Nephron progenitor cell (in vitro differentiated cells): ENCODE measurements around the gene GP1BB.

ENCODE experiments used
- DNase-seq: peaks from one replicate; pipeline ENCODE4 v3.0.0; 2021
- H3K27ac Mint-ChIP-seq: 2 replicates; pipeline ENCODE4 v1.8.0; 2021; ENCODE audit warnings: mild to moderate bottlenecking, moderate library complexity, mixed read lengths
- H3K27me3 Mint-ChIP-seq: 2 replicates; pipeline ENCODE4 v1.8.0; 2021; ENCODE audit warnings: mild to moderate bottlenecking, low read depth, mixed read lengths; ENCODE audit not compliant: poor library complexity
- H3K36me3 Mint-ChIP-seq: 2 replicates; pipeline ENCODE4 v1.8.0; 2021; ENCODE audit warnings: low read depth, mixed read lengths
- H3K4me1 Mint-ChIP-seq: 2 replicates; pipeline ENCODE4 v1.8.0; 2021; ENCODE audit warnings: mixed read lengths
- H3K4me3 Mint-ChIP-seq: 2 replicates; pipeline ENCODE4 v1.8.0; 2021; ENCODE audit warnings: mild to moderate bottlenecking, moderate library complexity, mixed read lengths
- H3K9me3 Mint-ChIP-seq: 2 replicates; pipeline ENCODE4 v1.8.0; 2021; ENCODE audit warnings: mild to moderate bottlenecking, moderate library complexity, mixed read lengths
- CTCF ChIP-seq: fragments of 200-600 bp; sonication (generic); IDR thresholded peaks from 2 replicates; pipeline ENCODE4 v1.5.0; 2021; ENCODE audit warnings: antibody characterized with exemption

GP1BB gene

DNA sequence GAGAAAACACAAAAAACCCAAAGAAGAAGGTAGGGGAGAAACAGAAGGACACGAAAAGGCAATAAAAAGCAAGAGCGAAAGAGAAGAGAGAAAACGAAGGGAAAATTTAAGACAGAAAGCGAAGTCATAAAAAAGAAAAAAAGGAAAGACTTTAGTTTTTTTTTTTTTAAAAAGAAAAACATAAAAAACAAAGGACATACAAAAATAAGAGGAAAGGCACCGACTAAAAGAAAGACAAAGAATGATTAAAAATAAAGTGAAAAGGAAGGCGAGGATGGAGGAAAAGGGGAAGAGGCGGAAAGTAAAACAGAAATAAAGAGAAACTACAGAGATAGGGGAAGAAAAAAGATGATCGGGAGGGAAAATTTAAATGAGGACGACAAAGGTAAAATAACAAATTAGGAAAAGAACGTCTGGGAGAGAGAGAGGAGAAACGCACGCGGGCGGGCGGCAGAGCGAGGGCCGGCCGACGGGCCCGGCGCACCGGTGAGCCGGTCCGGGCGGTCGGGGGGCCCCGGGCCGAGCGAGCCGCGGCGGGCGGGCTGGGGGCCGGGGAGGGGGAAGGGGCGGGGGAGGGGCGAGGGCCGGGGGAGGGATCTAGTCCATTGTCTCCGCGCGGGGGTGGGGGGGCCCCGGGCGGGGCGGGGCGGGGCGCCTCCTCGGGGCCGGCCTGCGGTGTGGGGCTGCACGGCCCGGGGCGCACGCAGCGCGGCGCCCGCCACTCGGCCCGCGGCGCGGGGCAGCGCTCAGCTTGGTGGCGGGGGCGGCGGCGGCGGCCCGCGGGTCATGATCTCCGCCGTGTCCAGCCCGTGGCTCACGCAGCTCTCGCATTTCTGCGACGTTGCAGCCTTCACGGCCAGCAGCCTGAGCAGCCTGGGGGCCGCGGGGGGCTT lies 37.0 kb downstream of the GP1BB start, which contains the start of gene TBX1:
TSS of gene TBX1 (plus strand) at position 721 of the 893 bp plus-strand sequence. CDS start at position 787, 66 bp downstream.
- peak within 1 kb of the TSS; percentile 84 for H3K4me3 Mint-ChIP-seq
- peaks cover 11% of the 10 kb centered on the region for H3K9me3 Mint-ChIP-seq
- no peak for DNase-seq
- no peaks in the 10 kb centered on the region for H3K36me3 Mint-ChIP-seq
- TF ChIP-seq CTCF = no peak
- peaks cover 95% of the 10 kb centered on the region for H3K27me3 Mint-ChIP-seq
- H3K4me1 Mint-ChIP-seq = peaks cover 40% of the 10 kb centered on the region
- H3K27ac Mint-ChIP-seq = no peak within 1 kb of the TSS

- DNase-seq = no peak
- Mint-ChIP-seq H3K36me3 (no peaks in the 10 kb centered on the region), H3K4me1 (peaks cover 34% of the 10 kb centered on the region), H3K9me3 (peaks cover 11% of the 10 kb centered on the region), H3K27me3 (peaks cover 92% of the 10 kb centered on the region), H3K27ac (no peak overlapping the region), H3K4me3 (peak overlapping the region; percentile 75)
- TF ChIP-seq CTCF = no peak
These were observed 37.8 kb downstream of the GP1BB start for GRCh38 chr22:19760951-19761724.

- H3K4me3 Mint-ChIP-seq = peak overlapping the region; percentile 75
- peaks cover 11% of the 10 kb centered on the region for H3K9me3 Mint-ChIP-seq
- H3K27me3 Mint-ChIP-seq = peaks cover 90% of the 10 kb centered on the region
- no peaks in the 10 kb centered on the region for H3K36me3 Mint-ChIP-seq
- peaks cover 34% of the 10 kb centered on the region for H3K4me1 Mint-ChIP-seq
- no peak overlapping the region for H3K27ac Mint-ChIP-seq
- no peak for TF ChIP-seq CTCF
- DNase-seq = no peak
These were observed 38.6 kb downstream of the GP1BB start for GRCh38 chr22:19761725-19762567.

- H3K27ac Mint-ChIP-seq = no peak overlapping the region
- H3K27me3 Mint-ChIP-seq = peaks cover 90% of the 10 kb centered on the region
- H3K4me3 Mint-ChIP-seq = no peak overlapping the region
These were observed 39.5 kb downstream of the GP1BB start for GRCh38 chr22:19762568-19763457.

More at GRCh38 chr22:19762568-19763457, 39.5 kb downstream of the GP1BB start:
- Mint-ChIP-seq H3K4me1 (peaks cover 33% of the 10 kb centered on the region), H3K36me3 (no peaks in the 10 kb centered on the region), H3K9me3 (peaks cover 11% of the 10 kb centered on the region)
- no peak for TF ChIP-seq CTCF
- DNase-seq = no peak
